DMS 273 (cell line): ENCODE measurements around the gene TRIM68.

Experiments used
- DNase-seq: peaks from one replicate; lab custom pipeline; 2025; ENCODE audit not compliant: unreplicated experiment; lab: John Stamatoyannopoulos, UW

TRIM68 gene, protein sequence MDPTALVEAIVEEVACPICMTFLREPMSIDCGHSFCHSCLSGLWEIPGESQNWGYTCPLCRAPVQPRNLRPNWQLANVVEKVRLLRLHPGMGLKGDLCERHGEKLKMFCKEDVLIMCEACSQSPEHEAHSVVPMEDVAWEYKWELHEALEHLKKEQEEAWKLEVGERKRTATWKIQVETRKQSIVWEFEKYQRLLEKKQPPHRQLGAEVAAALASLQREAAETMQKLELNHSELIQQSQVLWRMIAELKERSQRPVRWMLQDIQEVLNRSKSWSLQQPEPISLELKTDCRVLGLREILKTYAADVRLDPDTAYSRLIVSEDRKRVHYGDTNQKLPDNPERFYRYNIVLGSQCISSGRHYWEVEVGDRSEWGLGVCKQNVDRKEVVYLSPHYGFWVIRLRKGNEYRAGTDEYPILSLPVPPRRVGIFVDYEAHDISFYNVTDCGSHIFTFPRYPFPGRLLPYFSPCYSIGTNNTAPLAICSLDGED

GRCh38 chr11:4607781-4608666 lies at the start of gene TRIM68:
Gene TRIM68, minus strand, starts transcription at chr11:4608231. Its CDS starts 2,727 bp downstream, at chr11:4605504.
- DNase-seq: peak; percentile 95

- no peak for DNase-seq
Observed at GRCh38 chr11:4654635-4655369, 46.8 kb upstream of the TRIM68 start.

DNA sequence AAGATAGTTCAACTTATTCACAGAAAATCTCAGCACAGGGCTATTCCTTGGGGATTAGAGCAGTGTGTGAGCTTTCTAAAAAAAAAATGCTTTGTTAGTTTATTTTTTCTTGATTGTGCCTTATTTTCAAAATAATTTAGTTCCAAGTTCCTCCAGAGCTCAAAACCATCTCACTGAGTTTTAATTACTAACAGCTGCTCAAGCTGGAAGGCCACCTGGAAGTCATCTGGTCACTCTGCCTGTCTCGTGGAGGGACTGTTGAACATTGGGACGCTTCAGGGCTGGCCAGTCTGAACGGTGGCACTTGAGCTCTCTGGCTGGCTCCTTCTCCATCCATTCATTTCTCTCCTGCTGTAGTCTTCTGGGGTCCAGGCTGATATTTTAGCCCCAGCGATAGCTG lies 39.7 kb upstream of the TRIM68 start:
- no peak for DNase-seq

DNA sequence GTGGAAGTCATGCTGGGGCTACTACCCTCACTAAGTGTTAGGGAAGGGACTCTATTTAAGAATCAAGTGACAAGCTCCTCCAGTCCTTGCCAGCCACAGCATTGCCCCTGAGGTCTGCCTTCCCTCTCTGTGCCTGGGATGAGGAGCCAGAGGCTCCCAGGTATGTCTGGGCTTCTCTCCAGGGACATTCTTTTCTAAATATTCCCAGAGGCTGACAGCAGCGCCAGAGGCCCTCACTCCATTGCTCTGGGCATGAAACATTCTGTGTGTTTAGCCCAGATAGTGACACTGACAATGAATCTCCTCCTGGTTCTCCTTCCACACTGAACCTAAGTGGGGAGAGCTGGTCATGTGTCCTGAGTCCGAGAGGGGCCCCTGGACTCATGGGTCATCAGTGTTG lies 37.9 kb upstream of the TRIM68 start:
- no peak for DNase-seq

GRCh38 chr11:4644233-4644632 lies 36.2 kb upstream of the TRIM68 start:
- DNase-seq: no peak

DNA sequence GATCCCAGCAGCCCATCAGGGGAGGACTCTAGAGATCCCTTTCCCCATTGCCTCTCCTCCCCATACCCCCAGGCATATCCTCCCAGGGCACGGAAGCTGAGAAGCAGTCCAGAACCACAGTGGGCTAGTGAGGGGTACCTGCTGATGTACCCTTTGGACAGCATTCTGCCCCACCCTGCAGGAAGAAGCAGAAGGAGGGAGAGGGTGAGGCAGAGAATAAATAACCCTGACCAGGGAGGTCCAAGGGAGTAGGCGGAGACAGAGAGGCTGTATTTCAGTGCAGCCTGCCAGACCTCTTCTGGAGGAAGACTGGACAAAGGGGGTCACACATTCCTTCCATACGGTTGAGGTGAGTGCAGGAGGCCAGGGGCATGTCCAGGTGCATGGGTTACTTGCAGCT lies 35.7 kb upstream of the TRIM68 start, which contains the start of gene OR51E1:
Gene OR51E1 (plus strand): TSS at position 301 of the 400 bp plus-strand sequence. CDS start 8,545 bp downstream, outside the sequence.
- no peak for DNase-seq

DNA sequence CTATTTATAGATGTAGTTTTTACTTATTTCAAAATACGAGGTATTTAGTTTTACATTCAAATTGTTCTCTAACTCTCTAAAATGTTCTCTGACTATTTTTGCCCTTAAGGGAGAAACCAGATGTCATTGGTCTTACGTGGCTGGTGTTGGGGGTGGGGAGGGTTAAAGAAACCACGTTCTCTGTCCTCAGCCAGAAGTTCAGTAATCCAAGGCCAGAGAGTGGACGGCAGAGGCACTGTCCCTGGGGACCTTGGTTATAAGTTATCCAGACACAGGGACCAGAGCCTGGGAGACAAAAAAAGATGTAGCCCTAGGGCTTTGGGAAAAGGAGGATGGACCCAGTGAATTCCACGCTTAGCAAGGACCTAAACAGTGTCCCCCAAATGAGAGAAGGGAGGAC lies 35.0 kb upstream of the TRIM68 start:
- DNase-seq: no peak

DNA sequence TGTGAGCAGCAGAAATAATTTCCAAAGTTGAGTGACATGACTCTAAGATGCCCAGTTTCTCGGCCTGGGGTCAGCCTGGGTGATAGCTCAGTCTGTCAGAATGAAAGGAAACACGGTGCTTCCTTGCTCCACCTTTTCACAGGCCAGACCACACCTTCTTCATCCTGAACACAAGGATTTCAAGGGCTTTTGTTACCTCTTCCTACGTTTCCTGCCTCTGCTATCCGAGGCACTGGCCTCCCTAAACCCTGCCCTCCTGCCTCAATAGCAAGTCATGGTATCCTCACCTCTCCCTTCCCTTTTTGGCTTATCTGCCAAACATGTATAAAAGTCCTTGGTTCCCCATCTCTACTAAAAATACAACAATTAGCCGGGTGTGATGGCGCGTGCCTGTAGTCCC lies 34.0 kb upstream of the TRIM68 start:
- no peak for DNase-seq

DNA sequence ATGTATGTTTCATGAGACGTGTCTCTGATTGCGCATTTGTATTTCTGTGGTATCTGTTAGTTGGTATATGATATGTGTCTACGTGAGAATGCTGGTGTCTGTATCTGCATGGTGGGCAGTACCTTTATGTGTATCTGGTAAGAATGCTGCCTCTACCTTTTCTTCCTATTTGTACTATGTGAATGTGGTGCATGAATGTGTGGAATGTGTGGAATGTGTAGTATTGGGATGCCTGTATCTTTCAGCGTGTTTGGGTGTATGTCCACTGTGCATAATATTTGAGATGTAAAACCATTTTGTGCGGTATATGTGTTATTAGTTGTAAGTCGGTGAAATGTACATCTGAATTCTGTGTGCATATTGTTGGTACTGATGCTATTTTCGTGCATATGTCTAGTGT lies 33.5 kb upstream of the TRIM68 start:
- no peak for DNase-seq

GRCh38 chr11:4639931-4640330 lies 31.9 kb upstream of the TRIM68 start:
- no peak for DNase-seq

- no peak for DNase-seq
Observed at GRCh38 chr11:4637662-4638047, 29.6 kb upstream of the TRIM68 start.

DNA sequence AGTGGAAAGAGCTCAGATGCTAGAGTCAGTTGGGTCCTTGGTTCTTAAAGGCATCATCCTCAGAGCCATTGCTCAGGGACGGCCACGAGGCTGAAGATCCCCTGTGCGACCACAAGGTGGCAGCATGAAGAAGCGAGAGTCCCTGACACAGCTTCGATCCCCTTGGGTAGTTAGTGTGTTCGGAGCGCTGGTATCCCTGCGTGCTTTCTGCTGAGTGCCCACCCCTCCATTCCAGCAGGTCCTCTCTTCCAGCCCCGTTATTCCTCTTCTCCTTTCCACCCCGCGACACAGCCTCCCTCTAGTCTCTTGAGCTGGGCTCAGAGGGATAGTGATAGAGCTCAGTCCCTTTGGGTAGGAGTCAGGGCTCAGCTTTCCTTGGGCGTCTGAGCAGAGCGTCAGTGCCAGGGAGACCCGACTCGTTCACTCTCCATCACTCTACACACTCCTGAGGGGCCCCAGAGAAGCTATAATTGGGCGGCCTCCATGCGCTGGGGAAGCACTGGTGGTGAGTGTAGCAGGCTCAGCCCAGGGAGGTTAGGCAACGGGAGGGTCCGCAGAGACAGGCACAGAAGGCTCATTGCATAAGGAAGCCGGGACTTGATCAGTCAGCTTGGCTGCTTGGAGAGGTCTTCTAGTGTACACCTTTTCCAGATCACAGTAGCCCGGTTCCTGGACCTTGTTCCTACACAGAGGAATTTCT lies 29.1 kb upstream of the TRIM68 start, which contains the start of gene OR51D1:
Gene OR51D1 (plus strand): TSS at position 516 of the 700 bp plus-strand sequence. CDS start 2,314 bp downstream, outside the sequence.
- peak; percentile 67 for DNase-seq

DNA sequence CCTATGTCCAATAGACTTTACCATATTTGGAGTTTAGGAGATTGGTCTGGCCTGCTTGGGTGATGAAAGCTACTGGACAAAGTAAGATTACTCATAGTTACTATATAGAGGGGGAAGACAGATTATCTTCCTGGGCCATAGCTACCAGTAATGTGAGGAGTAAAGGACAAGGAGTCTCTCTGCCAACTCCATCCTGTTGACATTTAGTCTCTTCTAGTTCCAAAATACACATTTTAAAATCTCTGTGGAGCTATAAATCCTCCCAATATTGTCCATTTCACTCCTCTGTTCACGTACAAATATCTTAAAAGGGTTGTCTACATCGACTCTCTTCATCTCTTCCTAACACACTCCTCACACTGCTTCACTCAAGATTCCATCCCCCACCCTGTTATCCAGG lies 28.1 kb upstream of the TRIM68 start:
- DNase-seq: no peak

GRCh38 chr11:4626207-4627099 lies 18.4 kb upstream of the TRIM68 start:
- peak; percentile 86 for DNase-seq

- no peak for DNase-seq
Observed at GRCh38 chr11:4619514-4619913, 11.5 kb upstream of the TRIM68 start.

DNA sequence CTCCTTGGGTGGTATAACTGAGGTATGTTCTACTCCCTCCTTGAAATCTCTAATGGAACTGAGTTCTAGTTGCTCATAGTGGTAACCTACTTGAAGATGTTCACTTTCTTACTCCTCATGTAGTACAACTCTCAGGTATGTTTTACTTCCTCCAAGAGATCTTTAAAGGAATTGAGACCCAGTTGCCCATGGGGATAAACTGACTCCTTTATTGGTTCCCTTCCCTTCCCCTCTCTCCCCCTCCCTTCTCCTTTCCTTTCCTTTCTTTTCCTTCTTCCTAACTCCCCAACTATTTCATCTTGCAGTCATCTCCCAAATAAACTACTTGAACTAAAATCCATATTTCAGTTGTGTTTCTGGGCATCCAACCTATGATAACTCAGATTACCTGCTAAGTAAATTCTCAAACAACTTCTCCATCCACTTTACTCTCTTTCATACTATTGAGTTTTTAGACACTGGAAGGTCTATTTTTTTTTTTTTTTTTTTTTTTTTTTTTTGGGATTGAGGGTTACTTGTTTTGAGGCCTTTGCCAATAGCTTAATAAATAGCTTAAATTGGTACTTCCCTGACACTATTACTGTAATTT lies 7.9 kb upstream of the TRIM68 start:
- DNase-seq: no peak

- no peak for DNase-seq
Observed at GRCh38 chr11:4611986-4612385, 4.0 kb upstream of the TRIM68 start.

DNA sequence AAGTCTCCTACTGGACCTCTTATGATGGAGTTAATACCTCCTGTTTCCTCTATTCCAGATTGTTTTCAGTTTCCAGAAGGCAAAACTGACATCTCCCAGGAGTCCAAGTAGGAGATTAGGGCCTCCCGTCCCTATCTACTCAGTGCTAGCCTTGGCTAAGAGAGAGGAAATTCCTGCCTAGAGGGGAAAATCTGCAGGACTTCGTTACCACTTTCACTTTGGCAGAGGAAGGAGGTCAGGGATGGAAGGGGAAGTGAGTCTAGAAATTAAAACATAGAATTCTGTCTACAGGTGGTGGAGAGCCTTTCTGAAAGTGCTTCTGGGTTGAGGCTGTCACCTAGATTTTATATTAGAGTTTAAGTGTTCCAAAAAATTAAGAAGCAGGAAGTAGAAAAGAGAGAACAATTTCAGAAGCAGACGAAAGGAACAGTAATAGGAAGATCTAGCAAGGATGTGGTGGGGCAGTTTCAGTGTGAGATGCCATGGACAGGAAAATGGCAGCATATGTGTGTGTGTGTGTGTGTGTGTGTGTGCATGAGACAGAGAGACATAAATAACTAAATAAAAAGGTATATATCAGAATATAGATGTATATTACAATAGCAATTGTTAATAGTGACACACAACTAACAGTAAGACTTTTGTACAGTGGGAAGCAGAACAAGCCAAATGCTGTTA lies 2.4 kb upstream of the TRIM68 start:
- DNase-seq: no peak
